GM19193 (cell line): ENCODE results near the gene LBHD2.

Source experiments
- POLR2A ChIP-seq: IDR thresholded peaks from 4 replicates; pipeline ENCODE4 v1.6.1; 2011; ENCODE audit not compliant: insufficient read depth, insufficient read length; ENCODE audit errors: extremely low read depth

The LBHD2 gene

GRCh38 chr14:103104654-103105452 is 20.8 kb downstream of the LBHD2 start:
- TF ChIP-seq POLR2A = no peak

- no peak for TF ChIP-seq POLR2A
These were observed 21.7 kb downstream of the LBHD2 start for GRCh38 chr14:103105580-103106150.

- TF ChIP-seq POLR2A = no peak
These were observed 23.4 kb downstream of the LBHD2 start for GRCh38 chr14:103107455-103107854.

DNA sequence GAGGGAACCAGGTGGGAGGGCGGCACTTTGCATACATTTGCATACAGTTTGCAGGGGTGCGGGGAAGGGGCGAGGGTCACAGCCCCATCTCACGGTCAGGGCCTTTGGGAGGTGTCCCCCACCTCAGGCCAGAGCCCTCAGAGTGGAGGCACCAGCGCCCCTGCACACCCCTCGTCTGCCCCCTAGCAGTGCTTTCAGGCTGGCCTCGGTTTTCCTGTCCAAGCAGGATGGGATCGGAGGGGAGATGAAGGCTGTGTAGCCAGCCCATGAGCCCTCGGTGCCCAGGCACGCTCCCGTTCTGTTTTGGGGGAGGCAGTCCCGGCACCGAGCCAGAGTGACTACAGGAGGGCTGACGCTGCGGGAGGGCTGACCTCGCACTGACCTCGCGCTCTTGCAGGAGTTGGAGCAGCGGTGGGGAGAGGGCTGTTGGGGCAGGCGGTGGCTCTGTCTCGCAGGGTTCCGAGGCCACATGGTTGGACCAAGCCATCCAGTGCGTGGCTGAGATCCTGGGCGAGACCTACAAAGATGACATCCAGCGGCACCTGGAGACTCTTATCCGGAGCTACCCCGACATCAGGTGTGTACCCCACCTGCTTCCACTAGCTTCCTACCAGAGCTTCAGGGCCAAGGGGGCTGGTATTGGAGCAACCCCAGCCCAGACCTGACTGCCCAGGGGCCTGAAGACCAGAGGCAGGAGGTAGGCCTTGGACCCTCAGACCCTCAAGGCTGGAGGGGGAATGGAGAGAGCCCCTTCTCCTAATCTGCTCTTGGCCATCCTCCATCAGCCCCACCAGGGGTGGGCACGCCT is 24.1 kb downstream of the LBHD2 start:
- TF ChIP-seq POLR2A = no peak

DNA sequence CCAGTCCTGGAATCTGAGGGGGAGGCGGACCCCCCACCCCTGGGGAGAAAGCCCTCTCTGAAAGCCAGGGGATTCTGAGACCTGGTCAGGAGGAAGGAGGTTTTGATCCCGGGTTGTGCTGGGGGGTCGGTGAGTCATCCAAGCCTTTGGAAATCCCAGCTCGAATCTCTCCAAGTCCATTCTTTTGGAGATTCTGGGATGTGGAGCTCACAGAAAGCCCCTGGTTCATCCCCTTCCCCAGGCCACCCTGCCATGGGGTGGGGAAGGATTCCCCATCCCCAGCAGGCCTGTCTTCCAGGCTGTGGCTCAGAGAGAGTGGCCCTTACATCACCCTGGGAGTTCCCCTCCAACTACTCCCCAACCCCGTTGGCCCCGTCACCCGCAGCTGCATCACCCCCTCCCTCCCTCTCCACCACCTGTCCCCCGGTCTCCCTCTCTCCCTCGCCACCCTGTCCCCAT is 24.8 kb downstream of the LBHD2 start:
- no peak for TF ChIP-seq POLR2A

- TF ChIP-seq POLR2A = no peak
These were observed 25.8 kb downstream of the LBHD2 start for GRCh38 chr14:103109535-103110441.

GRCh38 chr14:103110681-103111231 is 26.7 kb downstream of the LBHD2 start:
- no peak for TF ChIP-seq POLR2A

- no peak for TF ChIP-seq POLR2A
These were observed 27.3 kb downstream of the LBHD2 start for GRCh38 chr14:103111232-103111868.

DNA sequence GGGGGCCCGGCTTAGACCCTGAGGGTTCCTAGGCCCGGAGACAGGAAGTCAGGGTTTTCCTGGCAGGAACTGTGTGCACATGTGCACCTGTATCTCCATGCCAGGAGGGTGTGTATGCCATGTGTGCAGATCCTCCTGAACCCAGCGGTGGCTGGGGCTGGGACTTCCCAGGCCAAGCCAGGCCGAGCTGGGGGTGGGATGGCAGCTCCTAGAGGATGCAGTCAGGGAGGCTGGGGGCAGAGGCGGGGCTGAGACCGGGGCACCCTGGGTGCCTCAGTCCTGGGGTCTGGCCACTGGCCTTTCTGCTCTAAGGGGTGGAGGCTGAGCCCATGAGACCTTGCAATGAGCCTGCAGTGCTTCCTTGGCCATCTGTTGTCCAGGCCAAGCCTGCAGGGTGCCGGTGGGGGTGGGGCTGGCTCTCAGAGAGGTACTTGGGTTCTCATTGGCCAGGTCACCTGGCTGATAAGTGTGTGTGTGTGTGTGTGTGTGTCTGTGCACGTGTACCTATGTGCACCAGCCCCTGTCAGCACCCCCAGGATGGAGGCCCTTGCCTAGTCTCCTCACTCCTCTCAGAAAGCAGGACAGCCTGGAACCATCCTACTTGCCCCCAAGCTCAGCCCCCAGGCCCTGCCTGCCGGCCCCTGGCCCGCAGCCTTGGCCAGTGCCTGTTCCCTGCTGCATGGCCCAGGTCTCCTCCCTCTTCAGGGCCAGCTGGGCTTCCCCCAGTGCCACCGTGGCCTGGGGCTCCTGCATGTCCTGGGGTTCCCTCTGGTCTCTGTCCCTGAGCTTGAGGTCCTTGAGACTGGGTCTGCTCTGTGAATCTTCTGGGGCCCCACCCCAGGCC is 28.6 kb downstream of the LBHD2 start:
- TF ChIP-seq POLR2A = no peak

DNA sequence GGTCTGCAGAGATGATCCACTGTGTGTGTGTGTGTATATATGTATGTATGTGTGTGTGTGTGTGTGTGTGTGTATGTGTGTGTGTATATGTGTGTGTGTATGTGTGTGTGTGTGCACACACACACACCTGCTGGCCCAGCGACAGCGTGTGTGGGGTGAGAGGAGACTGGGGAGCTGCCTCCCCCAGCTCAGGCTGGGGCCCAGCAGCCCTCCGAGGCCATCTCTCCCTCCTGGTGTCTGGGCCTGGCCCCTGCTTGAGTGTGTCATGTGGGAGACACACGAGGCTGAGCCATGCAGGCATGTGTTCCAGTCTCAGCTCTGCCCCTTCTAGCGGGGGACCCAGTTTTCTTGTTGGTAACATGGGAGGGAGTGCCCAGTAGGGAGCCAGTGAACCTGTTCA is 29.3 kb downstream of the LBHD2 start:
- TF ChIP-seq POLR2A = no peak

GRCh38 chr14:103113774-103114173 is 29.8 kb downstream of the LBHD2 start:
- no peak for TF ChIP-seq POLR2A

- TF ChIP-seq POLR2A = no peak
These were observed 32.0 kb downstream of the LBHD2 start for GRCh38 chr14:103115845-103116572.
